Measurements from ENCODE around the gene SLC25A22. TPM values are rescaled to one million over a fixed set of nuclear protein-coding genes. Genes with fewer than 3 reads are reported as not detected.

The SLC25A22 gene
- total RNA-seq, 1 experiment from 2014 or later, result 24.6 TPM

- ChIA-PET POLR2A (ENCODE audit: unreplicated experiment) (interaction anchor here (0.7 kb wide), 1 partner anchor 381 kb away, joined by 4 read pairs; no protein-coding TSS in a partner anchor), CTCF (no interaction called here)
- H3K36me3 ChIP-seq (ENCODE audit: low read depth), result no peaks in the 10 kb centered on the region
- no peak overlapping the region for H2AFZ ChIP-seq
- H3K9me3 ChIP-seq (ENCODE audit: insufficient read depth, low read depth), result no peaks in the 10 kb centered on the region
- no peaks in the 10 kb centered on the region for H3K9me2 ChIP-seq (ENCODE audit: insufficient read depth)
- H3K4me3 ChIP-seq, result no peak overlapping the region
- H4K20me1 ChIP-seq (ENCODE audit: insufficient read depth), result no peaks in the 10 kb centered on the region
- no peak overlapping the region for H3K4me2 ChIP-seq
- H3K4me1 ChIP-seq (replicated peaks; ENCODE audit: insufficient read depth), result peaks cover 27% of the 10 kb centered on the region
- peaks cover 4% of the 10 kb centered on the region for H3K79me2 ChIP-seq (ENCODE audit: low read depth)
- H3K27me3 ChIP-seq (ENCODE audit: insufficient read depth, low read depth), result no peaks in the 10 kb centered on the region
- peak in 1 of 2 experiments; percentile 16 for DNase-seq
- no TSS peak for BruUV-seq (replicated peaks)
- intact Hi-C loops (cut with micrococcal nuclease; ENCODE audit: unreplicated experiment), result no loop called here
- H3K27ac ChIP-seq, result no peak overlapping the region
- no peak for TF ChIP-seq EZH2 (IDR thresholded peaks at IDR 0.05; ENCODE audit: low read depth)
- TF ChIP-seq, protein P1, sequence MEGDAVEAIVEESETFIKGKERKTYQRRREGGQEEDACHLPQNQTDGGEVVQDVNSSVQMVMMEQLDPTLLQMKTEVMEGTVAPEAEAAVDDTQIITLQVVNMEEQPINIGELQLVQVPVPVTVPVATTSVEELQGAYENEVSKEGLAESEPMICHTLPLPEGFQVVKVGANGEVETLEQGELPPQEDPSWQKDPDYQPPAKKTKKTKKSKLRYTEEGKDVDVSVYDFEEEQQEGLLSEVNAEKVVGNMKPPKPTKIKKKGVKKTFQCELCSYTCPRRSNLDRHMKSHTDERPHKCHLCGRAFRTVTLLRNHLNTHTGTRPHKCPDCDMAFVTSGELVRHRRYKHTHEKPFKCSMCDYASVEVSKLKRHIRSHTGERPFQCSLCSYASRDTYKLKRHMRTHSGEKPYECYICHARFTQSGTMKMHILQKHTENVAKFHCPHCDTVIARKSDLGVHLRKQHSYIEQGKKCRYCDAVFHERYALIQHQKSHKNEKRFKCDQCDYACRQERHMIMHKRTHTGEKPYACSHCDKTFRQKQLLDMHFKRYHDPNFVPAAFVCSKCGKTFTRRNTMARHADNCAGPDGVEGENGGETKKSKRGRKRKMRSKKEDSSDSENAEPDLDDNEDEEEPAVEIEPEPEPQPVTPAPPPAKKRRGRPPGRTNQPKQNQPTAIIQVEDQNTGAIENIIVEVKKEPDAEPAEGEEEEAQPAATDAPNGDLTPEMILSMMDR (conservative IDR thresholded peaks at IDR 0.05), result no peak
- peaks cover 8% of the 10 kb centered on the region; the same call in 1 of the 2 replicates for H3F3A ChIP-seq (ENCODE audit: insufficient read depth, low read depth)
Observed at GRCh38 chr11:828506-829175, 30.6 kb upstream of the SLC25A22 start.

GRCh38 chr11:827897-828192, 29.8 kb upstream of the SLC25A22 start, which contains the start of gene CRACR2B:
Gene CRACR2B (plus strand): TSS chr11:827919. CDS start chr11:828608, 689 bp downstream.
- H3K36me3 ChIP-seq (ENCODE audit: low read depth), result no peaks in the 10 kb centered on the region
- intact Hi-C loops (cut with micrococcal nuclease; ENCODE audit: unreplicated experiment), result no loop called here
- H3K4me2 ChIP-seq, result peak within 1 kb of the TSS; percentile 84
- H3K9me2 ChIP-seq (ENCODE audit: insufficient read depth), result no peaks in the 10 kb centered on the region
- H4K20me1 ChIP-seq (ENCODE audit: insufficient read depth), result peaks cover under 1% of the 10 kb centered on the region; the same call in 1 of the 2 replicates
- peaks cover 8% of the 10 kb centered on the region; the same call in 1 of the 2 replicates for H3F3A ChIP-seq (ENCODE audit: insufficient read depth, low read depth)
- no peaks in the 10 kb centered on the region for H3K27me3 ChIP-seq (ENCODE audit: insufficient read depth, low read depth)
- peak within 1 kb of the TSS; percentile 57 for H3K4me3 ChIP-seq
- H3K9me3 ChIP-seq (ENCODE audit: insufficient read depth, low read depth), result no peaks in the 10 kb centered on the region
- peak within 1 kb of the TSS; percentile 82 for H2AFZ ChIP-seq
- no peaks in the 10 kb centered on the region for H3K79me2 ChIP-seq (ENCODE audit: low read depth)
- TF ChIP-seq EZH2 (IDR thresholded peaks at IDR 0.05; ENCODE audit: low read depth), result no peak
- TF ChIP-seq, protein P1 (conservative IDR thresholded peaks at IDR 0.05), result no peak
- ChIA-PET CTCF (no interaction called here), POLR2A (ENCODE audit: unreplicated experiment) (no interaction called here)
- H3K4me1 ChIP-seq (replicated peaks; ENCODE audit: insufficient read depth), result peaks cover 27% of the 10 kb centered on the region
- peak within 1 kb of the TSS; percentile 52 for H3K27ac ChIP-seq
- DNase-seq, result no peak
- BruUV-seq (replicated peaks), result no TSS peak

GRCh38 chr11:827146-827896, 29.2 kb upstream of the SLC25A22 start:
- H3K36me3 ChIP-seq (ENCODE audit: low read depth), result no peaks in the 10 kb centered on the region
- H4K20me1 ChIP-seq (ENCODE audit: insufficient read depth), result peaks cover 6% of the 10 kb centered on the region
- H3K4me3 ChIP-seq, result peak overlapping the region; percentile 57
- H3K27ac ChIP-seq, result peak overlapping the region; percentile 52
- BruUV-seq (replicated peaks), result TSS peak; percentile 29
- peaks cover 27% of the 10 kb centered on the region for H3K4me1 ChIP-seq (replicated peaks; ENCODE audit: insufficient read depth)
- TF ChIP-seq EZH2 (IDR thresholded peaks at IDR 0.05; ENCODE audit: low read depth), result no peak
- TF ChIP-seq, protein P1 (conservative IDR thresholded peaks at IDR 0.05), result no peak
- H3K27me3 ChIP-seq (ENCODE audit: insufficient read depth, low read depth), result no peaks in the 10 kb centered on the region
- peak overlapping the region; percentile 84 for H3K4me2 ChIP-seq
- CTCF ChIA-PET, result no interaction called here
- DNase-seq, result peak; percentile 44 to 75
- H3K9me3 ChIP-seq (ENCODE audit: insufficient read depth, low read depth), result no peaks in the 10 kb centered on the region
- peak overlapping the region; percentile 82 for H2AFZ ChIP-seq
- peaks cover 8% of the 10 kb centered on the region; the same call in 1 of the 2 replicates for H3F3A ChIP-seq (ENCODE audit: insufficient read depth, low read depth)
- H3K9me2 ChIP-seq (ENCODE audit: insufficient read depth), result no peaks in the 10 kb centered on the region
- no peaks in the 10 kb centered on the region for H3K79me2 ChIP-seq (ENCODE audit: low read depth)
- POLR2A ChIA-PET (ENCODE audit: unreplicated experiment), result no interaction called here
- intact Hi-C loops (cut with micrococcal nuclease; ENCODE audit: unreplicated experiment), result no loop called here
